CD4-positive, alpha-beta T cell treated with Interleukin-10 for 1 hour (primary cell): Measurements from ENCODE around the gene SLC66A1.

Experiments used
- DNase-seq: peaks from one replicate; pipeline ENCODE4 v3.0.0-alpha.2; 2020

SLC66A1 gene

DNA sequence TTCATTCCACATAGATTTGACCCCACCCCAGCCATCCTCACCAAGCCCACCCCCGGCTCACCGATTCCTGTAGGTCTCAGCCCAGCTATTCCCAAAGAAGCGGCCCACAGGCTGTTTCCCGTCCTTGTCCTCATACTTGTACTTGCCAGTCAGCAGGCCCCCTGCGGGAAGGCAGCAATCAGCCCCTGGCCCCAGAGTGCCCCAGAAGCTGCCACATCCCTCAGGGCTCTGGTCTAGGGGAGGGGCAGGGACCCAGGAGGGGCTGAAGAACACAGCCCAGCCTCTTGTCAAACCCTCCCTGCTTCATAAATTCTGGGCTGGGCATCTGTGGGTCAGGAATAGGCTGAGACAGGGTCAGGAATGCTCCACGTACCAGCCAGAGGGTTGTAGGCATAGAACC lies 5.2 kb upstream of the SLC66A1 start:
- DNase-seq, result no peak

DNA sequence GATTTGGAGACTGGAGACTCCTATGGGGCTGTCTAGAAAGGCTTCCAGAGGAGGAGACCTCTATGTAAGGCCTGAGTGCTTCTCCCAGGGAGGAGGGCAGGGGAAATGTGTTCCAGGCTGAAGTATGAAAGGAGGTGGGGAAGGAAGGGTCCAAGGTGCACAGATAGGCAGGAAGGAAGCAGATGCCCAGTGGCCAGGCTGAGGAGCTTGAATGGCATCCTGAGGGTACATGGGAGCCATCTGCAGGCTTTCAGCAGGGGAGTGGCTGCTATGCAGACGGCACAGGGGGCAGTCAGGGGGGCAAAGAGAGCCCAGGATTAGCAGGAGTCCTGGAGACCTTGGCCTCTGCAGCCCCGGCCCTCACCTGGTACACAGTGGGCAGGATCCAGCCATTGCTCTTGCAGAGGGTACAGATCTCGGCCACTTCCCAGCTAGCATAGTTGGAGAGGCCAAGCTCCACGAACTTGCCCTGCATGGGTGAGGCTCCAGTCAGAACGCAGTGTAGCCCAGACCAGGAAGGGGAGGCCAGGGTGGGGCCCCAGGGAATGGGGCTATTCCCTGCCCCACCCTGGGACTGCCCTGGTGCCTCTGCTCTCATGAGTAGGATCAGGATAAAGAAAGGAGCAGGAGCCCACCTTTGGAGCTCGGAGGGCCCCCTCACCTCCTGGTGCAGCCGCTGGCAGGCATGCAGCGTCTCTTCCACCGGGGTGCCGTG lies 4.2 kb upstream of the SLC66A1 start:
- no peak for DNase-seq

DNA sequence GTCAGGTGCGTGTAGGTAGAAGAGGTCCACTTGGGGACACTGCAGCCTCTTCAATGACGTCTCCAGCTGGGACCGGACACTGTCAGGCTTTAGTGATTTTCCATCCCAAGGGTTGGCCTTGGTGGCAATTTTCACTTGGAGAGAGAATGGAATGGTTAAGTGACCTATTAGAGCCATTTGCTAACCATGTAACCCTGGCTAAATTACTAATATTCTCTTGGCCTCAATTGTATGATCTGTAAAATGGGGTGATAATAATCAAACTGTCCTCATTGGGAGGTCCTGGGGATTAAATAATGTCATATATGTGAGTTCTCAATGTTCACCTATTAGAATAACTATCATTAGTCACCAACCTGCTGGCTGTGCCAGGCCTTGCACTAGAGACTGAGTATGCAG lies 3.6 kb upstream of the SLC66A1 start:
- DNase-seq, result no peak

DNA sequence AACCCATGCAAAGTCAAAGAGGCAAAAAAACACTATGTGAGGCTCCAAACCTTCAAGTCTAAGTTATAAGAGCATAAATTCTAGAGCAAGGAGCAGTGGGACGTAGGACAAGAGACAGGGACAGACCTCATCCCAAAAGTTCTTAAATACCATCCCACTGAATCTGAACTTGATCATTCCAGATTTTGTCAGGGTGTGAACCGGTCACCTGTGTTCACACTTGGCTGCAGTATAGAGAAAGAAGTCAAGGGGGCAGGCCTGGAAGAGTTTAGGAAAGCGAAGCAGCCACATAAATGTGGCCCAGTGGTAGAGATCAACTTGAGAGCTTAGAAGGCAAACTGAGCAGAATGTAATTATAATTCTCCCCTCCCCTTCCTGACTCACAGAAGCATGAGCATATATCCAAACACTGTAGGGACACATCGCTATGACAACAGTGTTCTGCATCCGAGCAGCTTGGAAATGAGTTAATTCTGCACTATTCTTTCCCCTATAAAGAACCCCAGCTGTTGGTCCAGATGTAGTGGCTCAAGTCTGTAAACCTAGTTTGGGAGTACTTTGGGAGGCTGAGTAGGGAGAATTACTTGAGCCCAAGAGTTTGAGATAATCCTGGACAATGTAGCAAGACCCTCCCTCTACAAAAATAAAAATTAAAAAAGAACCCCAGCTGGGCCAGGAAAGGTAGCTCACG lies 2.9 kb upstream of the SLC66A1 start:
- DNase-seq, result no peak

DNA sequence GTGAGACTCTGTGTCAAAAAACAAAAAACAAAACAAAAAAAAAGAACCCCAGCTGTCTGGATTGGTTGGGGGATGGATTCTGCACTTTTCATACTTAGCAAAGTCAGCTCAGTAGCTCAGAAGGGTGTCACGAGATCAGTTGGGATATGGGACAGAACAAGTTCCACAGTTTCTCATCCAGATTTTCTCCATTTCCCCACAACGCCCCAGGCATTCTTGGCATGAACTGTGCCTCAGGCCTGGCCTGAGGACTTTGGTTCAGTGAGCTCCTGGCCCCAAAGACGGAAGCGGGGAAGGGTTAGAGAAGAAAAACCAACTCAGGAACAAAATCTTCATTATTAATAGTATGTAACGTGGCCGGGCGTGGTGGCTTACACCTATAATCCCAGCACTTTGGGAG lies 2.1 kb upstream of the SLC66A1 start:
- DNase-seq, result no peak

DNA sequence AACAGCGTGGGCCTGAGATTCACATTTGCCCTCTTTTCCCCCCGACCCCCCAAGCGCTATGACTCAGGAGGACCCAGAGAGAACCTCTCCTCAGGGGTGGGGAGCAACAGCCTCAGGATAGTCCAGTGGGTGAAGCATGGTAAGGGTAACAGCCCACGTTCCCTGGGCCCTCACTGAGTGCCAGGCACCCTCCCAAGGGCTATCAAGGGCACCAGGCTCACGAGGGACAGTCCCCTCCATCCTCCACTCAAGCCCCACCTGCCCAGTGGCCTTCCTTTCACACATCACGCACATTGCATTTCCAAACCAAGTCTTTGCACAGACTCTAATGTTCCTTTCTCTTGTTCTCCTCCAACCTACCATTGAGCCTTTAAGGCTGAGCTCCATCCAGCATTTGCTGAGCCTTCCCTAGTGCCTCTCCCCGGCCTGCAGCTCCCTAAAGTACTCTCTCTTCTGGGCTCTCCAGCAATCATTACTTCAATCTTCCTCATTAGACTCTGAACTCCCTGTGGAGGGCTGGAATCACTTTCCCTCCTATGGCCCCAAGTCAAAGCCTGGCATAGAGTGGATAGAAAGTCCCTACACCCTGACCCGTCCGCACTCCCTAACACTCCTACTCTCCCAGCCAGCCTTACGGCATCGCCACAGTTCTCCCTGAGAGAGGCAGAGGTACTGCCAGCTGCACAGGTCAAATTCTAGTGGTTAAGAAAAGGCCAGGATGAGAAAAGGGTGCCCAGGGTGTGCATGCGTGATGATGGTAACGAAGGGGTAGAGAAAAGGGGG lies 1.2 kb upstream of the SLC66A1 start:
- DNase-seq, result no peak

DNA sequence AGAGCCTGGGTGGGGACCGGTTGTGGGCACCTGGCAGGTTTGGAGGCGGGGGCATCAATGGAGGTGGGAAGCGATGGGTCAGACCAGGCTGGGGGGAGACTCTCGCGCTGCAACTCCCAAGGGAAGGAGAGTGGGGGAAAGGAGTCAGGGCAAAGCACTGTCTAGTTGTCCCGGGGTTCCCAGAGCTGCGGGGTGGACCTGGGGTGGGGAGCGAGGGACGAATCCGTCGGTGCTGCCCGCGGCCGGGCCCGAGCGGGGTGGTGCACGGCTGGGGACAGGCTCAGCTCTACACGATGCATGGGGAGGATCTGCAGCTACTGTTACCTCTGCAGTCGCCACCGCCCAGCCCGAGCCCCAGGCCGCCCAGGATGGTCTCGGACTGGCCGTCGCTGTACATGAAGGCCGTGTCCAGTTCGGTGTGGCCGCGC lies 609 bp upstream of the SLC66A1 start:
- peak; percentile 16 for DNase-seq

DNA sequence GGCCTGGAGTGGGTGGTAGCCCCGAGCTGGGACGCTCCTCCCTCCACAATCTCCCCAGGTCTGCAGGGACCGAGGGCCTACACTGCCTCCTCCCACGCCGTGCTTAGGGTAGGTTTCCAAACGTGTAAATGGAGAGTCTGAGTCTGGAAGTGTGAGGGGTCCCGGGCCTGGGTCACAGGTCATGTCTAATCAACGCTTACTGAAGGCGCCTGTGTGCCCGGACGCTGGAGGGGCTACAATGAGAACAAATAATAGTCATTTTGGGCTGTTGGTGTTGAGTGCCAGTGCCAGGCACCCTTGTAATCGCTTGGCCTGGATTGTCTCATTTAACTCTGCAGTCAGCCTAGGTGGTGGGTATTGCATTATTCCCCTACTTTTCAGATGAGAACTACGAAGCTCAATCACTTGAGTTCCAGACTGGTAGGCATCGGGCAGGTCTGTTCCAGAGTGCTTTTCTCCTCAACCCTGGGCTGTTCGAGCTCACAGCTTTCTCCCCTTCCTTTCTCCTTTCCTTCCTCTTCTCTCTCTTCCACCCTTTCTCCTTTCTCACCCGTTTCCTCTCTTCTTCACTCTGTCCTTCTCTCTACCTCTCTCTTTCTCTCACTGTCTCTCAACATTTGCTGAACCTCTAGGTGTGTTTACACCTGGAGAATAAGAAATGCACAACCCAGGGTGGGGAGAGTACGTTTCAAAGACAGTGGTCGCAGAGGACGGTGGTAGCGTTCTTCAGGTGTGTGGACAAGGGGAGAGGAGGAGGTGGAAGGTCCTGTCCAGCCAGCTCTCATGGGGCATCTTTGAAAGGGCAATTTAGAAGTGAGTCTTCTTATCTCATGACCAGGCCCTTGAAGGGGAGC lies 883 bp downstream of the SLC66A1 start:
- no peak for DNase-seq

DNA sequence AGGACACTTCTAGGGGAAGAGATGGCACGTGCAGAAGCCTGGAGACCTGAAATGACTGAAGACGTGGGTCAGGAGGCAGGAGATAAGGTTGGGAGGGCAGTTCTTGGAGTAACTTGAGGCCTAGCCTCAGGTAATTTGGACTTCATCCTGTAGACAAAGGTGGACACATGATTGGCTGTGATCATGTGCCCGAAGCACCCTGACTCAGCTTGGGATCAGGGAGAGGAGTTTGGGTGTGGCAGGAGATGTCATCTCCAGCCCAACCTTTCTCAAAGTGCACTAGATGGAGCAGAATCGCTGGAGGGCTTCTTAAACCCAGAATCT lies 1.5 kb downstream of the SLC66A1 start:
- DNase-seq, result no peak

DNA sequence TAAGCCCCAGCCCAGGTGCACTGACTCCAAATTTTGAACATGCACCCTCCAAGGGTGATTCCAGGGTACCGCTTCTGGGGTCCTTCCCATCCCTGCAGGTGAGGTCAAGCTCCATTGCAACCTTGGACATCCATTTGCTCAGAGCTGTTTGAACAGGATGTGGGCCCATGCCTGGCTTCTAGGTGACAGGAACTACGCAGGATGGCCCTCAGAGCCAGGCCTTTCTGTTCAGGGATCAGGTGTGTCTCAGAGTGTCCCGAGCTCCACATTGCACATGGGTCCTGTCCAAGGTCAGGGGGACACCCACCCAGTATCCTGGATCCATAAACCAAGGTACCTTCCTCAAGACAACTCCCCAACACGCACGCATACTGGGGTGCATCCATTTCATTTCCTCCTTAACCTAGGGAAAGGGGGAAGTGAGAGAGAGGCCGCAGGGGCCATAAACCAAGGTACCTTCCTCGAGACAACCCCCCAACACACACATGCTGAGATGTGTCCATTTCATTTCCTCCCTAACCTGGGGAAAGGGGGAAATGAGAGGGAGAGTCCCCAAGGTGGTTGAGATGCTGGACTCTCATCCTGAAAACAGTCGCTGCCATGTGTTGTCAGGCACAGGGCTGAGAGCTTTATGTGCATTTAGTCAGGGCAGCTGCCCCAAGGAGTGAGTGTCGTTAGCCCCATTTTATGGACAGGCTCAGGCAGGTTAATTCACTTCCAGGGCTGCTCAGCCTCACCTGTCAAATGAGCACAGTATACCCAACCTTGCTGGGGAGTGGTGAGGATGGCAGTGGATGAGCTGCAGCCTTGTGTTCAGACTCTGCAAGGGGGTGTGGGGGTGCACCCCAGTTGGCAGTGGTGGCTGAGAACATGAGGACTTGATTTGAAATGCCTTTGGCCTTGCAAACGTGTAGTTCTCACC lies 2.1 kb downstream of the SLC66A1 start:
- DNase-seq, result no peak

DNA sequence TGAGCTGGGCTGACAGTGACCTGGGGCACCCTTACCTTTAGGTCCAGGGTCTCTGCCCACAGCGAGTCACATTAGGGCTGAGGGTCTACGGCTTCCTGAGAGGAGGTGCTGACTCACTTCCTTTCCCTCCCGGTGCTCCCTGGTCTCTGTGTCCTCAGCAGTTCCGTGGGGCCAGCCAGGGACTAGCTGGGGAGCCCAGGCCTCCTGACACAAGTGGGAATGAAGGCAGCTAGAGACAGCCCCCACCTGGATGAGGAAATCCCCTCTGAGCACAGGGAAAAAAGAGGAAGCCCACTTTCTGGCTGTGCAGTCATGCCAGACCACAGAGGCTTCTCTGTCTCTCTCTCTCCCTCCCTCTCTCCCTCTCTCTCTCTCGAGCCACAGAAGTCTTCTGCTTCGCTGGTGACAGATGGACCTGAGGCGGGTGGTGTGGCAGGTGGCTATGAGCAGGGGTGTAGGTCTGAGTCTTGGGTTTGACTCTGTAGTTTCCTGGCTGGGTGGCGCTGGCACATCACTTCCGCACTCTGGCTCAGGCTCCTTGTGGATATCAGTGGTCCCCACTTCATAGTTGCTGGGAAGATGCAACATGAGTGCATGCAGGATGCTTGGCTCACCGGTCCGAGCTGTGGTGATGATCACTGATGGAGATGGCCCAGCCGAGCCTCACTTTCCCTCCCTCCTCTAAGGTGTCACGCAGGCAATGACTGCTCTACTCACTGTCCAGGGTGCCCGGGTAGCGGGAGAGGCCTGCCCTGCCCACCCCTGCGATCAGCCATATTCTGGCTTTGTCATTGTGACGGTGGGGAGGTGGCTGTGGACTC lies 3.5 kb downstream of the SLC66A1 start:
- DNase-seq, result no peak

DNA sequence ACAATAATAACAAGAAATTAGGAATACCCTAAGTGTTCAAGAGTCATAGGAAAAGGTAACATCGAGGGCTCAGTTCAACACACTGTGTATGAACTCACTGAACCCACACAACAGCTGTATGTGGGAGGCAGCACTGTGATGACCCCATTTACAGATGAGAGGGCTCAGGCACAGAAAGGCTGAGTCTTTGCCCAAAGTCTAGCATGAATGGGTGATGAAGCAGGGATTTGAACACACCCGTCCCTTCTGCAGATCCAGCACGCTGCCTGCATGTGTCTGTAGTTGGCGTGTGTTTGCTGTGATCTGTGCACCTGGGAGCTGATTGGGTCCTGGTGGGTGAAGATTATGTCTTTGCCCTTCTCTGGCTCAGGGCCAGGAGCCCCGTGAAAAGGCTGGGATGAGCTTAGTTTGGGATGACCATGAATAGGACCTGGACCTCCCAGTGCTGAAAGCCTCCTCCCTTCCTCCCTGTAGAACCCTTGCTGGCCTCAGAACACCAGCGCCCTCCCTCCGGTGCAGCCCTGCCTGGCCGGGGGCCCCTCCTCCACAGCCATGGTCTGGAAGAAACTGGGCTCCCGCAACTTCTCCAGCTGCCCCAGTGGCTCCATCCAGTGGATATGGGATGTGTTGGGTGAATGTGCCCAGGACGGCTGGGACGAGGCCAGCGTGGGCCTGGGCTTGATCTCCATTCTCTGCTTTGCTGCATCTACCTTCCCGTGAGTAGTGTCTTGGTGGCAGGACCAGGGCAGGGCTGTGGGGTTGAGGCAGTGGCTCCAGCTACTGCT lies 5.2 kb downstream of the SLC66A1 start:
- no peak for DNase-seq

DNA sequence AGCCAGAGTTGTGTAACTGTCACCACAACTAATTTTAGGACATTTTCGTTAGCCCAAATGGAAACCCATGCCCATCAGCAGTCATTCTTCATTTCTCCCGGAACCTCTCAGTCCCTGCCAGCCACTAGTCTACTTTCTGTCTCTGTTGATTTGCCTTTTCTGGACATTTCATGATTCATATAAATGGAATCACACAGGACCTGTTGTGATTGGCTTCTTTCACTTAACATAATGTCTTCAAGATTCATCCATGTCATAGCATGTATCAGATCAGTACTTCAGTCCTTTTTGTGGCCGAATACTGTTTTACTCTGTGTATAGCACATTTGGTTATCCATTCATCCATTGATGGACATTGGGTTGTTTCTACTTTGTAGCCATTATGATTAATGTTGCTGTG lies 7.1 kb downstream of the SLC66A1 start:
- DNase-seq, result no peak

DNA sequence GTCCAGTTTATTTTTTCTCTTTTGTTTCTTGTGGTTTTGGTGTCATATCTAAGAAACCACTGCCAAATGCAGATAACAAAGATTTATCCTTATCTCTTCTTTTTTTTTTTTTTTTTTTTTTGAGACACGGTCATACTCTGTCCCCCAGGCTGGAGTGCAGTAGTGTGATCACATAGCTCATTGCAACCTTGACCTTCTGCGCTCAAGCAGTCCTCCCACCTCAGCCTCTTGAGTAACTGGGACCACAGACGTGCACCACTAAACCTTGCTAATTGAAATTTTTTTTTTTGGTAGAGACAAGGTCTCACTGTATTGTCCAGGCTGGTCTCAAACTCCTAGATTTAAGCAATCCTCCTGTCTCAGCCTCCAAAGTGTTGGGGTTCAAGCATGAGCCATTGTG lies 8.9 kb downstream of the SLC66A1 start:
- no peak for DNase-seq

DNA sequence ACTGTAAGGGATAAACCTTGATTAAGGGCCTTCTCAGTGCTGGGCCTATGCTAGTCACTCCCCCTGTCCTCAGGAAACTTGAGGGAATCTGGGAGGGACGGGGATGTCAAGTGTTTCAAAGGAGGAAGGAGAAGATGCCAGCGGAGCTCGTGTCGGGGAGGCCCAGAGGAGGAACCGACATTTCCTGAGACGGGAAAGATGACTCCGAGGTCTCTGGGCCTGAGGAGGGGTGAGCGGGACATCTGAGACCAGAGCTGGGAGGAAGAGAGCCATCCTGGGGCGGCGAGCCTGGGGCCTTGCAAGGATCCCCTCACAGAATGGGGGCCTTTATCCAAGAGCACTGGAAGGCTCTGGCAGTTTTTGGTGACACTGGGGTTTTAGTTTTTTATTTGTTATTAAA lies 10.4 kb downstream of the SLC66A1 start:
- DNase-seq, result no peak

DNA sequence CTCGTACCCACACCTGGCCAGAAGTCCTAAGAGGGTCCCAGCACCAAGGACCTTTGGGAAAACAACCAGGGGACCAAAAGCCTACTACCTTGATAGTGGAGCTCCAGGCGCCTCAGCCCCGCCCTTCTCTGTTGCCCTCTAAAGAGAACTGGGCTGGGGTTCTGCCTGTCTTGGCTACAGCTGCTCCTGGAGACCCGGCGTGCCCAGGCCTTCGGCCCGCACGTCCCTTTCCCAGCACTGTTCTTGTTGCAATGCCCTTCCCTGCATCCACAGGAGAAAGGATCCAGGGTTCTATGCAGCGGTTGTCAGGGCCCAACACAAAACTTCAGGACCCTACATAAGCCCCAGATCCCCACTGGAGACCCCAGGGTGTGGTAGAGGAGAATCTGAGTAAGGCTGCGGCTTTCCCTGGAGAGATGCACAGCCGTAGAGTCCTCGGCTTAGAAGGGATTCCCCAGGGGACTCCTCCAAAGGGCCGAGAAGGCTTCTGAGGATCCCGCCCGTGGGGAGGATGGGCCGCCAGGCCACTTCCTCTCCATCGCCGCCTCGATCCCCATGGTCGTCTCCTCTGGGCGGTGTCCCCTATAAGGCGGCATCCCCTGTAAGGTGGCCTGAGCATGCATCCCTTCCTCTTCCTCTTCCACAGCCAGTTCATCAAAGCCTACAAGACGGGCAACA lies 12.0 kb downstream of the SLC66A1 start:
- no peak for DNase-seq

DNA sequence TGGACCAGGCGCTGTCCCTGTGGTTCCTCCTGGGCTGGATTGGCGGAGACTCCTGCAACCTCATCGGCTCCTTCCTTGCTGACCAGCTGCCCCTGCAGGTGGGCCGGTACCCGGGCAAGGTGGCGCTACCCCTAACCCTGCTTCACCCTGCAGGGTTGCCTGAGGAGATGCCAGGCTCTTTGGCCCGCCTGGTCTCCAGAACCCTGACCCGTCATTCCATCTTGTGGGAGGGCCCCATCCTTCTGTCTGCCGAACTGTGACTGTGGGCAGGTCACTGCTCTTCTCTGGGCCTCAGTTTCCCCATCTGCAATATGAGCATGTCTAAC lies 12.5 kb downstream of the SLC66A1 start:
- DNase-seq, result no peak

DNA sequence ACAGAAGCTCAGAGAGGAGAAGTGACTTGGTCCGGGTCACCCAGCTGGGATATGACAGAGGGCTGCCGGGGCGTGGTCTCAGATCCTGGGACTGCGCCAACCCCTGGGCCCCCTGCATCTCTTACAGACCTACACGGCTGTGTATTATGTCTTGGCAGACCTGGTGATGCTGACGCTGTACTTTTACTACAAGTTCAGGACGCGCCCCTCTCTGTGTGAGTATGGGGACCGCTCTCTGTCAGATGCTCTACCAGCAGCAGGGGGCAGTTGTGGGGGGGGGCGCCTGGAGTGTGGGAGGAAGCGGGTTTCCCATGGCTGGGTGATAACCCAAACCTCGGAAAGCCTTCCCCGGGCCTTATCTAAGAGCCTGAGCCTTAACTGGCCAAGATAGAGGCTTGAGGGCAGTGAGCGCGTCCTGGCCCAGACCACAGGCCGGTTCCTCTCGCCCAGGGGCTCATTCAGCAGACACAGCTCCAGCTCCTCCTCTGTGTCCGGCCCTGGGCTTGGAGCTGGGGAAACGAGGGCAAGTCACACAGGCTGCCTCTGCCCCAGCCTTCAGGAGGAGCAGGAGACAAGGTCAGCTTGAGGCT lies 13.3 kb downstream of the SLC66A1 start:
- DNase-seq, result no peak

DNA sequence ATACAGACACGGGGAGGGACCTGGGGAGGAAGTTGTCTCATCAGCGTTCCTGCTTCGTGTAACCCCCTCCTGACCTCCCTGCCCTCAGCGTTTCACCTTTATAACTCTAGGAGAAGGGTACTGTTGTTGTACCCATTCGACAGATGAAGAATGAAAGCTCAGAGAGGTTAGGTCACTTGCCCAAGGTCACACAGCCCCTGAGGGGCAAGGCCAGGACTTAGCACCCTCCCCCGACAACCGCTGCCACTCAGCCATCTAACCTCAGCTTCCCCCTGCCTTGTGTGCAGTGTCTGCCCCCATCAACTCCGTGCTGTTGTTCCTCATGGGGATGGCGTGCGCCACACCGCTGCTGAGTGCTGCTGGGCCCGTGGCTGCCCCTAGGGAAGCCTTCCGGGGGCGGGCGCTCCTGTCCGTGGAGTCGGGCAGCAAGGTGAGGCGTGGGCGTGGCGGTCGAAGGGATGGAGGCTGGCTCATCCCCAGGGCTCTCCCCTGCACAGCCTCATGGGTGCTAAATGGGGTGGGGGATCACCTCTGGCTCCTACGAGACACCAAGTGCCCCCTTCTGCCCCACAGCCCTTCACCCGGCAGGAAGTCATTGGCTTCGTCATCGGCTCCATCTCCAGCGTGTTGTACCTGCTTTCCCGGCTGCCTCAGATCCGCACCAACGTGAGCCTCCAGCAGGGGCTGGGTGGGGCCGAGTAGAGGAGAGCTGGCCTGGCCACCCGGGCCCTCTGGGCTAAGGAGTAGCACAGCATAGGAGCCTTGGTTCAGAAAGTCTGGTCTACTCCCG lies 14.0 kb downstream of the SLC66A1 start:
- DNase-seq, result no peak
